Measurements from ENCODE around the gene RUSC1.
A peak's percentile ranks its signal among the peaks of the same experiment; 100 is the strongest.

The RUSC1 gene

GRCh38 chr1:155277070-155277901 lies 43.4 kb upstream of the RUSC1 start, which contains the start of gene HCN3 (continued):
- TF ChIP-seq GLIS2 (tag by site-specific recombination; IDR thresholded peaks at IDR 0.05), result peak; percentile 98
- TF ChIP-seq ZNF558 (tag by site-specific recombination; IDR thresholded peaks at IDR 0.05), result no peak
- TF ChIP-seq ELK4 (IDR thresholded peaks at IDR 0.05; ENCODE audit: borderline replicate concordance, low read depth, low read length), result no peak
- peak; percentile 67 for TF ChIP-seq ZNF600 (tag by site-specific recombination; IDR thresholded peaks at IDR 0.05)
- no peak for TF ChIP-seq HIC1 (tag by site-specific recombination; IDR thresholded peaks at IDR 0.05)
- TF ChIP-seq ZNF248 (tag by site-specific recombination; IDR thresholded peaks at IDR 0.05), result no peak
- peak; percentile 83 for TF ChIP-seq KLF9 (tag by site-specific recombination; IDR thresholded peaks at IDR 0.05; ENCODE audit: low read depth)
- no peak for TF ChIP-seq ZNF114 (tag by site-specific recombination; IDR thresholded peaks at IDR 0.05)
- TF ChIP-seq BCL11A (tag by site-specific recombination; IDR thresholded peaks at IDR 0.05; ENCODE audit: low read depth), result no peak
- no peak for TF ChIP-seq AEBP2 (tag by site-specific recombination; IDR thresholded peaks at IDR 0.05; ENCODE audit: borderline replicate concordance)
- peak; percentile 75 for TF ChIP-seq ZNF341 (tag by site-specific recombination; IDR thresholded peaks at IDR 0.05; ENCODE audit: low read depth)
- no peak for TF ChIP-seq ZBTB7A (tag by site-specific recombination; IDR thresholded peaks at IDR 0.05; ENCODE audit: low read depth)
- no peak for TF ChIP-seq ZNF10 (tag by site-specific recombination; IDR thresholded peaks at IDR 0.05)
- no peak for TF ChIP-seq ZNF146 (tag by site-specific recombination; IDR thresholded peaks at IDR 0.05)
- no peak for TF ChIP-seq ZNF362 (tag by site-specific recombination; IDR thresholded peaks at IDR 0.05)
- no peak for TF ChIP-seq ZNF623 (tag by site-specific recombination; IDR thresholded peaks at IDR 0.05)
- peak; percentile 63; the same call in 1 of the 2 replicates for TF ChIP-seq ZNF366 (tag by site-specific recombination; conservative IDR thresholded peaks at IDR 0.05)
- TF ChIP-seq ZBTB10 (tag by site-specific recombination; IDR thresholded peaks at IDR 0.05), result peak; percentile 71; the same call in 1 of the 2 replicates
- TF ChIP-seq ZNF266 (tag by site-specific recombination; IDR thresholded peaks at IDR 0.05; ENCODE audit: low read depth), result no peak
- peak; percentile 93 for TF ChIP-seq ZNF660 (tag by site-specific recombination; IDR thresholded peaks at IDR 0.05)
- no peak for TF ChIP-seq ZNF792 (tag by site-specific recombination; IDR thresholded peaks at IDR 0.05)
- no peak for TF ChIP-seq ZNF138 (tag by site-specific recombination; IDR thresholded peaks at IDR 0.05; ENCODE audit: borderline replicate concordance)
- TF ChIP-seq ZNF221 (tag by site-specific recombination; IDR thresholded peaks at IDR 0.05; ENCODE audit: borderline replicate concordance), result no peak
- no peak for TF ChIP-seq REPIN1 (tag by site-specific recombination; IDR thresholded peaks at IDR 0.05; ENCODE audit: low read depth)
- TF ChIP-seq ZNF610 (tag by site-specific recombination; IDR thresholded peaks at IDR 0.05; ENCODE audit: borderline replicate concordance), result no peak
- peak; percentile 94 for TF ChIP-seq PATZ1 (tag by site-specific recombination; IDR thresholded peaks at IDR 0.05)
- TF ChIP-seq ZNF548 (tag by site-specific recombination; IDR thresholded peaks at IDR 0.05), result no peak
- TF ChIP-seq ZNF112 (tag by site-specific recombination; IDR thresholded peaks at IDR 0.05), result no peak
- no peak for TF ChIP-seq ZNF423 (tag by site-specific recombination; IDR thresholded peaks at IDR 0.05)
- no peak for TF ChIP-seq ZNF624 (tag by site-specific recombination; IDR thresholded peaks at IDR 0.05)
